K562 (cell line): ENCODE results near the gene LRFN4. TPM values are rescaled to one million over a fixed set of nuclear protein-coding genes. Genes with fewer than 3 reads are reported as not detected.

ENCODE experiments used
- BRD9 ChIP-seq: fragments of 450-650 bp; IDR thresholded peaks from 2 replicates; pipeline ENCODE4 v1.6.1; 2018; ENCODE audit warnings: low read depth; ENCODE audit not compliant: partially characterized antibody
- FOS ChIP-seq: IDR thresholded peaks from 3 replicates; pipeline ENCODE4 v1.6.1; 2011; ENCODE audit not compliant: insufficient read length; ENCODE audit errors: extremely low read depth
- KHSRP ChIP-seq: fragments of 450-650 bp; IDR thresholded peaks from 2 replicates; pipeline ENCODE4 v1.6.1; 2017
- MBD2 ChIP-seq: sonication (generic); IDR thresholded peaks from 2 replicates; pipeline ENCODE4 v1.6.1; 2016; ENCODE audit warnings: low read depth, borderline replicate concordance
- MEF2A ChIP-seq: IDR thresholded peaks from 2 replicates; pipeline ENCODE4 v1.6.1; 2011; ENCODE audit warnings: low read depth, mild to moderate bottlenecking, low read length, moderate library complexity; ENCODE audit not compliant: control insufficient read depth
- NR4A1 ChIP-seq, 2 experiments: fragments of 250-450 bp in 1 of 2; fragments of 450-650 bp in 1 of 2; sonication (Bioruptor Pico) in 1 of 2; IDR thresholded peaks; 2 replicates each; pipeline versions ENCODE4 v1.4.0 to v1.6.1; 2016 to 2020; ENCODE audit warnings: mild to moderate bottlenecking in 2 of 2, missing compliant biosample characterization in 1 of 2, missing genetic modification characterization in 1 of 2, moderate library complexity in 1 of 2
- POLR2AphosphoS2 ChIP-seq: IDR thresholded peaks from 2 replicates; pipeline ENCODE4 v1.6.1; 2012; ENCODE audit warnings: low read length, improper control_type of control experiment
- POLR3G ChIP-seq: IDR thresholded peaks from 2 replicates; pipeline ENCODE4 v1.6.1; 2011; ENCODE audit not compliant: insufficient read length, insufficient replicate concordance; ENCODE audit errors: extremely low read depth
- PRMT5 ChIP-seq: sonication (generic); formaldehyde crosslinking; IDR thresholded peaks from 2 replicates; pipeline ENCODE4 v1.5.0; 2020; ENCODE audit warnings: missing genetic modification reagents
- RBM14 ChIP-seq: fragments of 200-400 bp; formaldehyde crosslinking; IDR thresholded peaks from 2 replicates; pipeline ENCODE4 v1.6.1; 2018; ENCODE audit warnings: low read depth, mild to moderate bottlenecking, low read length, moderate library complexity, borderline replicate concordance; ENCODE audit not compliant: insufficient read depth
- SMARCC2 ChIP-seq: fragments of 450-650 bp; IDR thresholded peaks from 2 replicates; pipeline ENCODE4 v1.6.1; 2017; ENCODE audit warnings: antibody characterized with exemption, moderate library complexity, mild to moderate bottlenecking, low read depth
- ZBTB7A ChIP-seq: IDR thresholded peaks from 2 replicates; pipeline ENCODE4 v1.6.1; 2011; ENCODE audit warnings: low read depth, mild to moderate bottlenecking, low read length, moderate library complexity, borderline replicate concordance; ENCODE audit not compliant: control insufficient read depth
- ZNF175 ChIP-seq: fragments of 200-800 bp; sonication (Bioruptor generic); IDR thresholded peaks from 2 replicates; pipeline ENCODE4 v1.6.1; 2016; ENCODE audit warnings: low read depth, mild to moderate bottlenecking, missing genetic modification characterization, missing compliant biosample characterization
- ZNF274 ChIP-seq: IDR thresholded peaks from 2 replicates; pipeline ENCODE4 v1.6.1; 2011; ENCODE audit warnings: low read depth, mild to moderate bottlenecking, low read length, moderate library complexity, borderline replicate concordance
- ZNF699 ChIP-seq: fragments of 250-450 bp; sonication (Bioruptor Pico); IDR thresholded peaks from 2 replicates; pipeline ENCODE4 v1.8.0; 2021; ENCODE audit warnings: mild to moderate bottlenecking, moderate library complexity; ENCODE audit not compliant: insufficient replicate concordance
- ZNF764 ChIP-seq: fragments of 250-450 bp; sonication (Bioruptor Pico); IDR thresholded peaks from 2 replicates; pipeline ENCODE4 v1.4.0; 2020; ENCODE audit warnings: low read depth, mild to moderate bottlenecking, moderate library complexity
- polyA plus RNA-seq, 8 experiments: library from polyadenylated mRNA; depleted of rRNA in 4 of 8; stranded (reverse) in 5 of 8; unstranded in 3 of 8; fragments of >200 nt; fragmentation: Nextera tagmentation in 2 of 8; fragmentation: Illumina TruSeq in 1 of 8; extraction: Ambion mirVana in 2 of 8; extraction: Trizol in 1 of 8; gene quantifications; 2 replicates each; pipeline versions ENCODE4 v1.2.1 to v1.2.3, GENCODE V29; 2011 to 2014; ENCODE audit warnings: inconsistent platforms in 1 of 8, missing spikeins in 1 of 8
- total RNA-seq, 7 experiments: library from RNA; depleted of rRNA in 6 of 7; stranded (reverse); fragments of >200 nt in 6 of 7; fragmentation: Illumina TruSeq in 2 of 7; extraction: Trizol in 2 of 7; gene quantifications; 2 replicates each; pipeline versions ENCODE4 v1.2.1 to v1.2.3, GENCODE V29; 2011 to 2021; ENCODE audit warnings: low replicate concordance in 1 of 7
- TF ChIP-seq, protein P1 (sequence below): fragments of 200-400 bp; formaldehyde crosslinking; IDR thresholded peaks from 2 replicates; pipeline ENCODE4 v1.6.1; 2017; ENCODE audit warnings: mild to moderate bottlenecking, low read depth, low read length, moderate library complexity
- TF ChIP-seq, protein P2 (sequence below), 2 experiments: fragments of 450-650 bp in 1 of 2; sonication (generic) in 1 of 2; formaldehyde crosslinking in 1 of 2; IDR thresholded peaks in 1 of 2; conservative IDR thresholded peaks in 1 of 2; 2 replicates each; pipeline versions ENCODE4 v1.6.1 to v1.8.1; 2016 to 2023; ENCODE audit warnings: mild to moderate bottlenecking in 2 of 2, moderate library complexity in 2 of 2, inconsistent platforms in 1 of 2, missing genetic modification reagents in 1 of 2
- TF ChIP-seq, protein P3 (sequence below): fragments of 250-450 bp; sonication (Bioruptor Pico); IDR thresholded peaks from 2 replicates; pipeline ENCODE4 v1.8.0; 2021; ENCODE audit warnings: moderate library complexity, mild to moderate bottlenecking, inconsistent platforms
- TF ChIP-seq, protein P4 (sequence below): fragments of 250-450 bp; sonication (Bioruptor Pico); IDR thresholded peaks from 2 replicates; pipeline ENCODE4 v1.4.0; 2020; ENCODE audit warnings: mild to moderate bottlenecking, moderate library complexity, borderline replicate concordance

The LRFN4 gene
- total and polyA plus RNA-seq, 9 of the 15 experiments (the other 6 are each of a cell fraction or from before 2014, with no cell fraction given) = 0.10 to 60.1 (median 6.7) TPM

DNA sequence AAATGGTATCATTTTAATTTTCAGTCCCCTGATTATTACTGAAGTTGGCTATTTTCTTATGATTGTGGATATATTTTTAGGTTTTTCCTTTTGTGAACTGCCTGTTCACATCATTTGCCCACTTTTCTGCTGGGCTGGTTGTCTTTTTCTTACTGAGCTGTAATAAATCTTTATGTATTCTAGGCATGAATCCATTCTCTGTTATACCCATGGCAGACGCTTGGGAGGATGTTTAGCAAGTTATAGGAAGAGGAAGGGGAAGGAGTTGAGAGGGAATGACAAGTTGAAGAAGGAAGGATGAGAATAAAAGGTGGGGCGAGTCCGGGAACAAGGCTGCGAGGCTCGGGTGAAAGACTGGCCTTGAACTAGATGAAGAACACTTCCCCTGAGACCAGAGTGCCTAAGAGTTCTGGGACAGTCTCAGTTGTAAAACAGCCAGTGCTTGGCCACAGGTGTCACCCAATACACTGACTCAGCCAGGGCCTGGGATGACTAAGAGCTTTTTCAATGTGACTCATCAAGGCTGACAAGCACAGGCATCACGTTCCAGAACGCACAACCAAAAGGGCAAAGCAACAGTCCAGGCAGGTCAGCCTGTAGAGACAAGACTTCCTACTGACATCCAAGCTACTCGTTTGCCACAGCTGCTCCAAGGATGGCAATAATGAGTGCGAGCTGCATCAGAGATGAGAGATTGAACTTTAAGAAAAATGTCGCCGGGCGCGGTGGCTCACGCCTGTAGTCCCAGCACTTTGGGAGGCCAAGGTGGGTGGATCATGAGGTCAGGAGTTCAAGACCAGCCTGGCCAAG lies 35.2 kb downstream of the LRFN4 start (continued):
- TF ChIP-seq ZNF699 (CRISPR knock-in tag) (no peak), PRMT5 (CRISPR knock-in tag) (no peak), ZBTB7A (no peak), KHSRP (no peak), ZNF764 (no peak), MEF2A (no peak), SMARCC2 (peak; percentile 91), NR4A1 (CRISPR knock-in tag; IDR thresholded peaks at IDR 0.05) (no peak), NR4A1 (tag; IDR thresholded peaks at IDR 0.05) (peak; percentile 69), MBD2 (no peak), POLR2AphosphoS2 (no peak), ZNF274 (no peak), BRD9 (peak; percentile 77), RBM14 (no peak), POLR3G (no peak), ZNF175 (no peak; the same call in 1 of the 2 replicates), FOS (peak; percentile 83)
- TF ChIP-seq, protein P1, sequence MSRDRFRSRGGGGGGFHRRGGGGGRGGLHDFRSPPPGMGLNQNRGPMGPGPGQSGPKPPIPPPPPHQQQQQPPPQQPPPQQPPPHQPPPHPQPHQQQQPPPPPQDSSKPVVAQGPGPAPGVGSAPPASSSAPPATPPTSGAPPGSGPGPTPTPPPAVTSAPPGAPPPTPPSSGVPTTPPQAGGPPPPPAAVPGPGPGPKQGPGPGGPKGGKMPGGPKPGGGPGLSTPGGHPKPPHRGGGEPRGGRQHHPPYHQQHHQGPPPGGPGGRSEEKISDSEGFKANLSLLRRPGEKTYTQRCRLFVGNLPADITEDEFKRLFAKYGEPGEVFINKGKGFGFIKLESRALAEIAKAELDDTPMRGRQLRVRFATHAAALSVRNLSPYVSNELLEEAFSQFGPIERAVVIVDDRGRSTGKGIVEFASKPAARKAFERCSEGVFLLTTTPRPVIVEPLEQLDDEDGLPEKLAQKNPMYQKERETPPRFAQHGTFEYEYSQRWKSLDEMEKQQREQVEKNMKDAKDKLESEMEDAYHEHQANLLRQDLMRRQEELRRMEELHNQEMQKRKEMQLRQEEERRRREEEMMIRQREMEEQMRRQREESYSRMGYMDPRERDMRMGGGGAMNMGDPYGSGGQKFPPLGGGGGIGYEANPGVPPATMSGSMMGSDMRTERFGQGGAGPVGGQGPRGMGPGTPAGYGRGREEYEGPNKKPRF = no peak
- TF ChIP-seq, protein P2, sequence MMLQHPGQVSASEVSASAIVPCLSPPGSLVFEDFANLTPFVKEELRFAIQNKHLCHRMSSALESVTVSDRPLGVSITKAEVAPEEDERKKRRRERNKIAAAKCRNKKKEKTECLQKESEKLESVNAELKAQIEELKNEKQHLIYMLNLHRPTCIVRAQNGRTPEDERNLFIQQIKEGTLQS (IDR thresholded peaks at IDR 0.05) = peak; percentile 99
- TF ChIP-seq, protein P2 (CRISPR knock-in tag; conservative IDR thresholded peaks at IDR 0.05) = peak; percentile 98
- TF ChIP-seq, protein P3, sequence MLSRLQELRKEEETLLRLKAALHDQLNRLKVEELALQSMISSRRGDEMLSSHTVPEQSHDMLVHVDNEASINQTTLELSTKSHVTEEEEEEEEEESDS (CRISPR knock-in tag) = no peak
- TF ChIP-seq, protein P4, sequence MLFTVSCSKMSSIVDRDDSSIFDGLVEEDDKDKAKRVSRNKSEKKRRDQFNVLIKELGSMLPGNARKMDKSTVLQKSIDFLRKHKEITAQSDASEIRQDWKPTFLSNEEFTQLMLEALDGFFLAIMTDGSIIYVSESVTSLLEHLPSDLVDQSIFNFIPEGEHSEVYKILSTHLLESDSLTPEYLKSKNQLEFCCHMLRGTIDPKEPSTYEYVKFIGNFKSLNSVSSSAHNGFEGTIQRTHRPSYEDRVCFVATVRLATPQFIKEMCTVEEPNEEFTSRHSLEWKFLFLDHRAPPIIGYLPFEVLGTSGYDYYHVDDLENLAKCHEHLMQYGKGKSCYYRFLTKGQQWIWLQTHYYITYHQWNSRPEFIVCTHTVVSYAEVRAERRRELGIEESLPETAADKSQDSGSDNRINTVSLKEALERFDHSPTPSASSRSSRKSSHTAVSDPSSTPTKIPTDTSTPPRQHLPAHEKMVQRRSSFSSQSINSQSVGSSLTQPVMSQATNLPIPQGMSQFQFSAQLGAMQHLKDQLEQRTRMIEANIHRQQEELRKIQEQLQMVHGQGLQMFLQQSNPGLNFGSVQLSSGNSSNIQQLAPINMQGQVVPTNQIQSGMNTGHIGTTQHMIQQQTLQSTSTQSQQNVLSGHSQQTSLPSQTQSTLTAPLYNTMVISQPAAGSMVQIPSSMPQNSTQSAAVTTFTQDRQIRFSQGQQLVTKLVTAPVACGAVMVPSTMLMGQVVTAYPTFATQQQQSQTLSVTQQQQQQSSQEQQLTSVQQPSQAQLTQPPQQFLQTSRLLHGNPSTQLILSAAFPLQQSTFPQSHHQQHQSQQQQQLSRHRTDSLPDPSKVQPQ (CRISPR knock-in tag) = no peak
